Loucy (cell line): ENCODE measurements around the gene METTL6.

Experiments used
- EZH2phosphoT487 ChIP-seq: fragments of 200-600 bp; IDR thresholded peaks from 2 replicates; pipeline ENCODE4 v1.6.1; 2018; ENCODE audit warnings: antibody characterized with exemption, mild to moderate bottlenecking, moderate library complexity, borderline replicate concordance
- TF ChIP-seq, protein P1 (sequence below): fragments of 200-600 bp; sonication (generic); conservative IDR thresholded peaks from 2 replicates; pipeline ENCODE4 v1.5.1; 2014; ENCODE audit warnings: mild to moderate bottlenecking, antibody characterized with exemption, low read length

DNA sequence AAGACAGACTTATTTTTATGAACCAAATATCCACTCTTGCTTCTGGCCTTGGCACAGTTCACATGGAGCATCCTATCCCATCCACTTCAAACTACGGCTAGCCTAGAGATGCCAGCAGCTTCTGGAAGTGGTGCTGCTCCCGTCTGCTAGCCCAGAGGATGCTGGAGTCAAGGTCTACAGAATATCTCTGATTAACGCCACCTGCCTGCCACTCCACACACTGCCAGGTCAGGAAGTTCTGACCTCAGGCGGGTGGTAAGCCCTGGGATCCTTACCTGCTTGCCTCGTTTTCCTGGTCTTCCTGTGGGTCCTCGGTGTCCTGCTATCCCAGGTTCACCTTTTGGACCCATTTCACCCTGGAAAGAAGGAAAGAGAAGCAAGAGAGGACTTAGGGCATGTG, 42.9 kb upstream of the METTL6 start:
- no peak for TF ChIP-seq EZH2phosphoT487
- TF ChIP-seq, protein P1, sequence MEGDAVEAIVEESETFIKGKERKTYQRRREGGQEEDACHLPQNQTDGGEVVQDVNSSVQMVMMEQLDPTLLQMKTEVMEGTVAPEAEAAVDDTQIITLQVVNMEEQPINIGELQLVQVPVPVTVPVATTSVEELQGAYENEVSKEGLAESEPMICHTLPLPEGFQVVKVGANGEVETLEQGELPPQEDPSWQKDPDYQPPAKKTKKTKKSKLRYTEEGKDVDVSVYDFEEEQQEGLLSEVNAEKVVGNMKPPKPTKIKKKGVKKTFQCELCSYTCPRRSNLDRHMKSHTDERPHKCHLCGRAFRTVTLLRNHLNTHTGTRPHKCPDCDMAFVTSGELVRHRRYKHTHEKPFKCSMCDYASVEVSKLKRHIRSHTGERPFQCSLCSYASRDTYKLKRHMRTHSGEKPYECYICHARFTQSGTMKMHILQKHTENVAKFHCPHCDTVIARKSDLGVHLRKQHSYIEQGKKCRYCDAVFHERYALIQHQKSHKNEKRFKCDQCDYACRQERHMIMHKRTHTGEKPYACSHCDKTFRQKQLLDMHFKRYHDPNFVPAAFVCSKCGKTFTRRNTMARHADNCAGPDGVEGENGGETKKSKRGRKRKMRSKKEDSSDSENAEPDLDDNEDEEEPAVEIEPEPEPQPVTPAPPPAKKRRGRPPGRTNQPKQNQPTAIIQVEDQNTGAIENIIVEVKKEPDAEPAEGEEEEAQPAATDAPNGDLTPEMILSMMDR: peak; percentile 44
